Osteocyte (in vitro differentiated cells): ENCODE measurements around the gene TPCN2. TPM values are rescaled to one million over a fixed set of nuclear protein-coding genes. Genes with fewer than 3 reads are reported as not detected.

Experiments used
- DNase-seq: peaks from one replicate; pipeline ENCODE4 v3.0.0; 2021; ENCODE audit warnings: mixed read lengths; ENCODE audit not compliant: unreplicated experiment; ENCODE audit errors: extremely low spot score
- H3K27ac Mint-ChIP-seq: one replicate; pipeline ENCODE4 v1.8.0; 2021; ENCODE audit warnings: mild to moderate bottlenecking, mixed read lengths; ENCODE audit not compliant: unreplicated experiment
- H3K27me3 Mint-ChIP-seq: one replicate; pipeline ENCODE4 v1.8.0; 2021; ENCODE audit warnings: mixed read lengths; ENCODE audit not compliant: unreplicated experiment
- H3K36me3 Mint-ChIP-seq: one replicate; pipeline ENCODE4 v1.8.0; 2021; ENCODE audit warnings: mixed read lengths; ENCODE audit not compliant: unreplicated experiment
- H3K4me1 Mint-ChIP-seq: one replicate; pipeline ENCODE4 v1.8.0; 2021; ENCODE audit warnings: mixed read lengths; ENCODE audit not compliant: unreplicated experiment
- H3K4me3 Mint-ChIP-seq: one replicate; pipeline ENCODE4 v1.8.0; 2021; ENCODE audit warnings: mild to moderate bottlenecking, moderate library complexity, mixed read lengths; ENCODE audit not compliant: unreplicated experiment
- H3K9me3 Mint-ChIP-seq: one replicate; pipeline ENCODE4 v1.8.0; 2021; ENCODE audit warnings: mixed read lengths; ENCODE audit not compliant: unreplicated experiment
- CTCF ChIP-seq: fragments of 200-600 bp; sonication (generic); IDR thresholded peaks from 2 replicates; pipeline ENCODE4 v1.5.0; 2021; ENCODE audit warnings: antibody characterized with exemption, mild to moderate bottlenecking, moderate library complexity
- total RNA-seq: library from RNA; stranded (reverse); gene quantifications from 2 replicates; pipeline ENCODE4 v1.2.1, GENCODE V29; 2021

Gene TPCN2
- total RNA-seq, 1 donor from 2014 or later = 22.4 TPM

GRCh38 chr11:69096473-69096872 lies 47.7 kb downstream of the TPCN2 start:
- no peak for TF ChIP-seq CTCF
- Mint-ChIP-seq H3K9me3 (no peaks in the 10 kb centered on the region), H3K4me1 (peaks cover 11% of the 10 kb centered on the region), H3K36me3 (peaks cover 3% of the 10 kb centered on the region), H3K27ac (no peak overlapping the region), H3K4me3 (no peak overlapping the region), H3K27me3 (no peaks in the 10 kb centered on the region)
- DNase-seq = no peak

GRCh38 chr11:69097263-69097662 lies 48.5 kb downstream of the TPCN2 start:
- no peaks in the 10 kb centered on the region for H3K36me3 Mint-ChIP-seq
- H3K27ac Mint-ChIP-seq = no peak overlapping the region
- H3K4me3 Mint-ChIP-seq = no peak overlapping the region
- H3K9me3 Mint-ChIP-seq = no peaks in the 10 kb centered on the region
- no peaks in the 10 kb centered on the region for H3K27me3 Mint-ChIP-seq
- no peak for DNase-seq
- no peak for TF ChIP-seq CTCF
- H3K4me1 Mint-ChIP-seq = peaks cover 13% of the 10 kb centered on the region

GRCh38 chr11:69099180-69099579 lies 50.4 kb downstream of the TPCN2 start:
- no peak overlapping the region for H3K4me3 Mint-ChIP-seq
- no peak for DNase-seq
- TF ChIP-seq CTCF = no peak
- no peaks in the 10 kb centered on the region for H3K9me3 Mint-ChIP-seq
- H3K27ac Mint-ChIP-seq = no peak overlapping the region
- no peaks in the 10 kb centered on the region for H3K36me3 Mint-ChIP-seq
- no peaks in the 10 kb centered on the region for H3K27me3 Mint-ChIP-seq
- H3K4me1 Mint-ChIP-seq = peaks cover 6% of the 10 kb centered on the region

- no peak overlapping the region for H3K4me3 Mint-ChIP-seq
- no peaks in the 10 kb centered on the region for H3K27me3 Mint-ChIP-seq
- no peaks in the 10 kb centered on the region for H3K36me3 Mint-ChIP-seq
- no peaks in the 10 kb centered on the region for H3K9me3 Mint-ChIP-seq
- no peak overlapping the region for H3K27ac Mint-ChIP-seq
- no peak for DNase-seq
- H3K4me1 Mint-ChIP-seq = peaks cover 2% of the 10 kb centered on the region
- TF ChIP-seq CTCF = no peak
Measured at GRCh38 chr11:69100454-69101114, 51.9 kb downstream of the TPCN2 start.

GRCh38 chr11:69101115-69101791 lies 52.5 kb downstream of the TPCN2 start:
- Mint-ChIP-seq H3K27ac (no peak overlapping the region), H3K36me3 (no peaks in the 10 kb centered on the region), H3K27me3 (no peaks in the 10 kb centered on the region), H3K9me3 (no peaks in the 10 kb centered on the region), H3K4me3 (no peak overlapping the region), H3K4me1 (peaks cover 2% of the 10 kb centered on the region)
- peak; percentile 100 for TF ChIP-seq CTCF
- peak; percentile 93 for DNase-seq
